HG03575 (cell line): Measurements from ENCODE around the gene SPRR2A.
"Not testable (repeated sequence)": the region's sequence is repeated elsewhere in the genome, so short reads cannot be mapped to it uniquely, and the experiment has no call there.

ENCODE experiments used
- ATAC-seq: cut with Tn5 transposase; IDR thresholded peaks from one replicate; pipeline ENCODE4 v1.9.1; 2021; ENCODE audit not compliant: unreplicated experiment, insufficient number of reproducible peaks, low FRiP score; ENCODE audit errors: extremely low read depth

SPRR2A gene

DNA sequence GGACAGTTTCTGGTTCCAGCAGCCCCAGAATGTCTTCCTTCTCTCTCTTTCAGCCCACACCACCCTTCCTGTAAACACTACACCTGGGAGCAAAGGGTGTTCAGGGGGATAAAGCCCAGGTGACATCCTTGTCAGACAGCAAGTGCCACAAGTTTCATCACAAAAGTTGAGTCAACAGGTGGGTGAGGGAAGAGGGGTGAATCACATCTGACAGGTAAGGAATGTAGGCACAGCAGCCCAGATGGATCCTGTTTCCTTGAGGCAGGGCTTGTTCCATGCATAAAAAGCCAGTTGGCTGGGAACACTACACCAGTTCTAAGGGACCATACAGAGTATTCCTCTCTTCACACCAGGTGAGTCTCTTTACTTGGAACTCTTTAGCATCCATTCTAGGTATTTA is 26.4 kb downstream of the SPRR2A start, which contains the start of gene SPRR1B:
TSS of gene SPRR1B (plus strand) at position 309 of the 400 bp plus-strand sequence. CDS start 1,143 bp downstream, outside the sequence.
- ATAC-seq: no peak

DNA sequence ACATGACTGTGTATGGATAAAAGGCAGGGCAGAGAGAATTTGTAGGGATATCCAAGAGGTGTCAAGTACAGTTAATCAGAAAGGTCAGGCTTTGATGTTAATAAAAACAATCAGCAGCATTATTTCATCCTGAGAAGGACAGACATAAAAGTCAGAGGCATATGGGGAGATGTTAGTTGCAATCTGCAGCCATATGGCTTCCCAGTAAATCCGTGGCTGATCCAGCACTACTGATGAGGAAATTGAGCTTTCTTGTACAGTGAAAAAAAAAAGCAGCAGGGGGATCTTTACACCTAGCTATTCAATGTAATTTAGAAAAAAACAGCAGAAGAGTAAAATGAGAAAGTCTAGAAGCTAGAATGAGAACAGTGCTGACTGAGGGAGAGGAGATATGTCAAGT is 28.5 kb downstream of the SPRR2A start:
- ATAC-seq: no peak

DNA sequence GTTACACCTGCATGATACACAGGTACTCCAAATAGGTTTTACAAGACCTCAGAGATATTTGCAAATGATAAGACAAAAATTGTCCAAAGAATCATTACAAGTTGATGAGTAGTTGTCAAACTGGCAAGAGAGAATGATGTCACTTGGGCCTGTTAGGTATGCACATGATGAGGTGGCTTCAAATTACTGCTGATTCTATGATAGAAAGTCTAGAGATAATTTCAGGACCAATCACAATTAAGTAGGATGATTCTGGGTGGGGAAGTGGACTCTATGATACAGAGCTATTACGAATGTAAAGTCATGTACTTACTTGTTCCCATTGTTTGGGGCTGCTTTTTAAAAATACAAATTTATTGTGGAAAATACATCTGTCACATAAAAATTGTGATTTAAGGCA is 31.5 kb downstream of the SPRR2A start:
- ATAC-seq: no peak

DNA sequence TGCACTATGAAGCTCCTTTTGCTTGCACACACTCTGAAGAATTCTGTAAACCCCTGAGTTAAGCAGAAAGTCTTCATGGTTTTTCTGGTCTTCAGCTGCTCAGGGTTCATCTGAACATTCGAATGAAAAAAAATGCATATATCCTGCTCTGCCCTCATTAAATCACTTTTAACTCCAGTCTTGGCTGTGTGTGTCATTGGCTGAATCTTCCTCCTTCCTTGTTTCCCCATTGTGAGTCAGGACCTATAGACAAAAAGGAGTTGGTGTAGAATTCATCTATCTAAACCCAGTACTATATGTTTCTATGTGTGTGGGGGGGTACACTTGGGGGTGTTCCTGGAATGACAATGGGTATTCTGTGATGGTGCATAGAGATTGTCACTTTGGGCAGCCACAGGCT is 32.9 kb downstream of the SPRR2A start:
- no peak for ATAC-seq

DNA sequence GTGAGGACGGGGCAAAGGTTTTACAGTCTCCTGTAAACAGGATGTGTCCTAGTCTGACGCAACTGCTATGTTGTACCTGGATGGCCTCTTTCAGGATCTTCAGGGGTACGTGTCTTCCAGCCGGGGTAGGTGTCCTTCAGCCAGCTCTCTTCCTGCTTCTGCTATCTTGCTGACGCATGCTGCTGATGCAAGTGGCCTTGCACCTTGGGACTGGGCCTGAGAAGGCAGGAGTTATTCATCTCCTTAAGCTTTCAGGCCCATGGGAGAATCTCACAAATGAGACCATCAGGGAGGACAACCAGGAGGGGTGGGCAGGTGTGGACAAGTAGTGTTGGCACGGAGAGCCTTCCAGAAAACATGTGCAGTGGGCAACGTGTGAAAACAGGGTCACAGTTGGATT is 34.2 kb downstream of the SPRR2A start:
- ATAC-seq: no peak

DNA sequence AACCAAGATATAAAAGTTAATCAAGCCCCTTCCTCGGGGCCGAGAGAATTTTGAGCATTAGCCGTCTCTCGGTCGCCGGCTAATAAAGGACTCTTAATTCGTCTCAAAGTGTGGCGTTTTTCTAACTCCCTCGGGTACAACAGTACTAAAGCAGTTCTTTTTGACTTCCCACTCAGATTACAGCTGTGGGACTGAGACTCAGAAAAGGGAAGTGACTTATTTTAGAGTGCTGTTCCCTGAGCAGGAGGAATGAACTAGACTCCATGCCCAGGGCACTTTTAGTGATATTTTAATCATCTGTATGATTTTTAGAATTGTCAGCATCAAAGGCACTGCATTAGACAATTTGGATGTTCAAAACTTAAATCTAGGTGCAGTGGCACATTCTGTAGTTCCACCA is 35.0 kb downstream of the SPRR2A start:
- not testable (repeated sequence) for ATAC-seq

DNA sequence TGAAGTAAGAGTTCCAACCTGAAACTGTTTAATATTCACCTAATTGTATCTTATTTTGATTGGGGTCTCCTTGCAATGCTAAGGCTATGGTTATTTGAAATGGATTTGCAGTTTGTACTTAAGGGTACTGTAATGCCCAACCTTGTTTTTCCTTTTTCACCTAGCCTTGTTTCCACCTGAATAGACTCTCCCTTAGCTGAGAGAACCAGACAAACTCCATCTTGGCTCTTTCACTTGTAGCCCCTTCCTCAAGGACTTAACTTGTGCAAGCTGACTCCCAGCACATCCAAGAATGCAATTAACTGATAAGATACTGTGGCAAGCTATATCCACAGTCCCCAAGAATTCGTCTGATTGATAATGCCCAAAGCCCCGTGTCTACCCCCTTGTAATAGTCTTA is 35.5 kb downstream of the SPRR2A start:
- not testable (repeated sequence) for ATAC-seq

DNA sequence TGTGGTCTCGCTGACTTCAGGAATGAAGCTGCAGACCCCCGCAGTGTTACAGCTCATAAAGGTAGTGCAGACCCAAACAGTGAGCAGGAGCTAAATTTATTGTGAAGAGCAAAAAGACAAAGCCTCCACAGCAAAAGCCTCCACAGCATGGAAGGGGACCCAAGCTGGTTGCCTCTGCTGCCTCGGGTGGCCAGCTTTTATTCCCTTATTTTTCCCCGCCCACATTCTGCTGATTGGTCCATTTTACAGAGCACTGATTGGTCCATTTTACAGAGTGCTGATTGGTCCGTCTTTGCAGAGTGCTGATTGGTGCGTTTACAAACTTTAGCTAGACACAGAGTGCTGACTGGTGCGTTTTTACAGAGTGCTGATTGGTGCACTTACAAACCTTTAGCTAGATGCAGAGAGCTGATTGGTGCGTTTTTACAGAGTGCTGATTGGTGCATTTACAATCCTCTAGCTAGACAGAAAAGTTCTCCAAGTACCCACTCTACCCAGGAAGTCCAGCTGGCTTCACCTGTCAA is 46.0 kb downstream of the SPRR2A start:
- not testable (repeated sequence) for ATAC-seq
